ENCODE results near the gene ADAM12.

Gene ADAM12

DNA sequence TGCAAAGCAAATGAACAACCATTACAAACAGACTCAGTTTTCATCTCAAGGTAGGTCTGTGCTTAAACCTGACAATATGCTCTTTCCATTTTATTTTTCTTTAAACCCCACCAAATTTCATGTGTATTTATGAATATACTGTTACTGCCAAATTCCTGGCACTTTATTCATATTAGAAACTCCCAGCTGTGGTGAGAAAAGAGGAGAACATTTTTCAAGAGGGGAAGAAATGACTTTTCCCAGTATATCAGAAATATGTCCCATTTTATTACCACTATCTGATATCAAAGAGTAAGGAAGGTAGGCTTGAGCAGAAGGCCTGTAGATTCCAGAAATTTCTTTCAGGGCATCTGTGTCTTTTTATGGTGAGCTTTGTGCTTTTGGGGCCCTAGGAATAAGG is 189.6 kb downstream of the ADAM12 start:
- Histone ChIP-seq H3K36me3 (ENCODE audit: control insufficient read depth, insufficient read depth, low read length) (no peaks in the 10 kb centered on the region), H3K9ac (ENCODE audit: low read length) (no peak overlapping the region), H3K27ac (ENCODE audit: low read depth, low read length) (no peak overlapping the region), H3K27me3 (ENCODE audit: control insufficient read depth, insufficient read depth, low read length) (no peaks in the 10 kb centered on the region), H3K4me3 (ENCODE audit: low read length) (no peak overlapping the region), H3K4me1 (ENCODE audit: control insufficient read depth, insufficient read depth, low read length) (no peaks in the 10 kb centered on the region)

GRCh38 chr10:126197036-126197543 is 191.2 kb downstream of the ADAM12 start:
- H3K27me3 ChIP-seq (ENCODE audit: control insufficient read depth, insufficient read depth, low read length) = no peaks in the 10 kb centered on the region
- no peak overlapping the region for H3K27ac ChIP-seq (ENCODE audit: low read depth, low read length)
- no peaks in the 10 kb centered on the region for H3K36me3 ChIP-seq (ENCODE audit: control insufficient read depth, insufficient read depth, low read length)
- no peak overlapping the region for H3K4me3 ChIP-seq (ENCODE audit: low read length)
- no peaks in the 10 kb centered on the region for H3K4me1 ChIP-seq (ENCODE audit: control insufficient read depth, insufficient read depth, low read length)
- H3K9ac ChIP-seq (ENCODE audit: low read length) = no peak overlapping the region

GRCh38 chr10:126196281-126196680 is 192.0 kb downstream of the ADAM12 start:
- Histone ChIP-seq H3K9ac (ENCODE audit: low read length) (no peak overlapping the region), H3K27ac (ENCODE audit: low read depth, low read length) (no peak overlapping the region), H3K27me3 (ENCODE audit: control insufficient read depth, insufficient read depth, low read length) (no peaks in the 10 kb centered on the region), H3K4me3 (ENCODE audit: low read length) (no peak overlapping the region), H3K36me3 (ENCODE audit: control insufficient read depth, insufficient read depth, low read length) (no peaks in the 10 kb centered on the region), H3K4me1 (ENCODE audit: control insufficient read depth, insufficient read depth, low read length) (no peaks in the 10 kb centered on the region)

DNA sequence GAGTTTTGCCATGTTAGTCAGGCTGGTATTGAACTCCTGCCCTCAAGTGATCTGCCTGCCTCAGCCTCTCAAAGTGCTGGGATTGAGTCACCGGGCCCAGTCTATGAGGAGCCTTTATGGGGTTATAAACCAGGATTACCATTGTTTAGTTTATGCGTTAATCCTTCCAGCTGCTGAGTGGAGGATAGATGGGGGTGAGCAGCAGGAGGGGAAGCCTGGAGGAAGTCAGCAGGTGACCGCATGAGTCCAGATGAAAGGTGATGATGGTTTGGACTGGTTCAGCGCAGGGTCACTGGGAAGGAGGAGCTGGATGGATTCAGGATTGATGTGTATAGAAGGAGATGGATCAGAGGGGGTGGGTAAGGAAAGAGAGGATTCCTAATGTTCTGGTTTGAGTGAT is 197.1 kb downstream of the ADAM12 start:
- Histone ChIP-seq H3K27ac (ENCODE audit: low read depth, low read length) (no peak overlapping the region), H3K9ac (ENCODE audit: low read length) (no peak overlapping the region), H3K36me3 (ENCODE audit: control insufficient read depth, insufficient read depth, low read length) (no peaks in the 10 kb centered on the region), H3K4me3 (ENCODE audit: low read length) (no peak overlapping the region), H3K27me3 (ENCODE audit: control insufficient read depth, insufficient read depth, low read length) (no peaks in the 10 kb centered on the region), H3K4me1 (ENCODE audit: control insufficient read depth, insufficient read depth, low read length) (no peaks in the 10 kb centered on the region)

DNA sequence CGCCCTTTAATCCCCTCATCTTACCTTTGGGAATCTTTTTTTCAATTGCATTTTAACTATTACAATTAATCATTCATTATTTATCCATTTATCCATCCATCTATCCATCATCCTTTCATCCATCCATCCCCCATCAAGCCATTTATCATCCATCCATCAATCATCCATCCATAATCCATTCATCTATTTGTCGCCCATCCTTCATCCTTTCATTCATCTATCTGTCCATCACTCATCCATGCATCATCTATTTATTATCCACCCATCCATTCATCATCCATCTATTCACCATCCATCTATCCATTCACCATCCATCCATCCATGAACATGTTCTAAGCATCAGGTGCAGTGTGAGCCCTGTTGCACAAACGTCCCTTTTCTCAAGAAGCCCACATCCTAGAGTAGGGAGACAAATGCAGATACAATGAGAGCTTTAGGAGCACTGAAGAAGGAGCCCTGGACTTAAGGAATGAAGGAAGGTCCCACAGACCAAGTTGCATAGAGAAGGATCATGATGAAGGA is 199.5 kb downstream of the ADAM12 start:
- H3K9ac ChIP-seq (ENCODE audit: low read length) = no peak overlapping the region
- H3K27me3 ChIP-seq (ENCODE audit: control insufficient read depth, insufficient read depth, low read length) = no peaks in the 10 kb centered on the region
- H3K36me3 ChIP-seq (ENCODE audit: control insufficient read depth, insufficient read depth, low read length) = no peaks in the 10 kb centered on the region
- no peak overlapping the region for H3K27ac ChIP-seq (ENCODE audit: low read depth, low read length)
- H3K4me3 ChIP-seq (ENCODE audit: low read length) = no peak overlapping the region
- H3K4me1 ChIP-seq (ENCODE audit: control insufficient read depth, insufficient read depth, low read length) = no peaks in the 10 kb centered on the region

DNA sequence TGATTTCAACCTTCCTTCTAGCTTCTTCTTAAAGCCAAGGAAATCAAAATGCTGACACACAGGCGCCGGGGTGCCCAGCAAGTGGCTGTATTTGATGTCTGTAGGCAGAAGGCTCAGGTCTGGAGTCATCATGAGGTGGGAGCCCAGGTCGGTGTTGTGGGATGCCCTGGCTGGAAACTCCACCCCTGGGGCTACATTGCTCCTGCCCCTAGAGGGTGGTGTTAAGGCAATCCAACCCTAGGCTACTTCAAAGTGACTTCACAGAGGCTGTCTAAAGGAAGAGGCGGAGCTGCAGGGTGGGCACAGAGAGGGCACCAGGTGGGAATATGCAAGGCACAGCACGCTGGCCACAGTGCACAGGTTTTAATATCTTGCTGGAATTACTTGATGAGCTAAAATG is 200.9 kb downstream of the ADAM12 start:
- Histone ChIP-seq H3K4me3 (ENCODE audit: low read length) (no peak overlapping the region), H3K27me3 (ENCODE audit: control insufficient read depth, insufficient read depth, low read length) (no peaks in the 10 kb centered on the region), H3K9ac (ENCODE audit: low read length) (no peak overlapping the region), H3K27ac (ENCODE audit: low read depth, low read length) (no peak overlapping the region), H3K36me3 (ENCODE audit: control insufficient read depth, insufficient read depth, low read length) (no peaks in the 10 kb centered on the region), H3K4me1 (ENCODE audit: control insufficient read depth, insufficient read depth, low read length) (no peaks in the 10 kb centered on the region)

- H3K27me3 ChIP-seq (ENCODE audit: control insufficient read depth, insufficient read depth, low read length) = no peaks in the 10 kb centered on the region
- H3K9ac ChIP-seq (ENCODE audit: low read length) = no peak overlapping the region
- H3K4me3 ChIP-seq (ENCODE audit: low read length) = no peak overlapping the region
- H3K27ac ChIP-seq (ENCODE audit: low read depth, low read length) = no peak overlapping the region
- H3K36me3 ChIP-seq (ENCODE audit: control insufficient read depth, insufficient read depth, low read length) = no peaks in the 10 kb centered on the region
- H3K4me1 ChIP-seq (ENCODE audit: control insufficient read depth, insufficient read depth, low read length) = no peaks in the 10 kb centered on the region
Measured at GRCh38 chr10:126186766-126187165, 201.5 kb downstream of the ADAM12 start.

DNA sequence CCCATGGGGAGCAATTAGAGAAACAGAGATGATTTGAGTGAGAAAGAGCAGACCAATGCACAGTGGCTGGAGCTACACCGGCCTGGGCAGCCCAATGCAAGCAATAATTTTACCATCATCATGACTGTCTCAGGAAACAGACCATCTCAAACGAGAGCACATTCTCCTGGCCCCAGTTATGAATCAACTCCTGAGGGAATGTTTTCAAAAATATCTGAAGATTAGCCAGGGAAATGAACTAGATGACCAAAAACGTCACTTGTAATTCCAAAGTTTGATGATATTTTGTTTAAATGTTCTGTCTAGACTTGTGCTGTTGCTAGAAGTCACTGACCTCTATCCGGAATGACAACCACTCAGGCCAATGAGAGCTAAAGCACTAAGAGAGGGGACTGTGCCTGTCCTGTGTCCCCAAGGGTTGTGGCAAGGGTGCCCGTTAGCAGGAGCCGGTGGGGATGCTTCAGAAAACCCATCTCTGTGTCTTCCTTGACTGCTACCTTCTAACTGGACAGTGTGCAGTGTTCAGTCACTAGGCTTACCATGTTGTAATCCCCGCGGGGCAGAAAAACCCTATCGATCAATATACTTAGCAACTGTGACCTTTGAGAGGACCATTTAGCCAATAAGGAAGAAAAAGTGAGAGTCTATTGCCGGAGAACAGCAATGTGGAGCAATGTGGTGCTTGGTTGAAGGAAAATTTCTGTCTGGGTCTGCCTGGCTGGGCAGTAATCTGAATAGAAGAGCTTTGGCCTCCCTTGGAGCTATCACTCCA is 202.4 kb downstream of the ADAM12 start:
- Histone ChIP-seq H3K27me3 (ENCODE audit: control insufficient read depth, insufficient read depth, low read length) (no peaks in the 10 kb centered on the region), H3K4me1 (ENCODE audit: control insufficient read depth, insufficient read depth, low read length) (no peaks in the 10 kb centered on the region), H3K4me3 (ENCODE audit: low read length) (no peak overlapping the region), H3K27ac (ENCODE audit: low read depth, low read length) (no peak overlapping the region), H3K36me3 (ENCODE audit: control insufficient read depth, insufficient read depth, low read length) (no peaks in the 10 kb centered on the region), H3K9ac (ENCODE audit: low read length) (no peak overlapping the region)

- Histone ChIP-seq H3K4me1 (ENCODE audit: control insufficient read depth, insufficient read depth, low read length) (no peaks in the 10 kb centered on the region), H3K36me3 (ENCODE audit: control insufficient read depth, insufficient read depth, low read length) (no peaks in the 10 kb centered on the region), H3K27ac (ENCODE audit: low read depth, low read length) (no peak overlapping the region), H3K27me3 (ENCODE audit: control insufficient read depth, insufficient read depth, low read length) (no peaks in the 10 kb centered on the region), H3K9ac (ENCODE audit: low read length) (no peak overlapping the region), H3K4me3 (ENCODE audit: low read length) (no peak overlapping the region)
Measured at GRCh38 chr10:126181626-126182025, 206.7 kb downstream of the ADAM12 start.

DNA sequence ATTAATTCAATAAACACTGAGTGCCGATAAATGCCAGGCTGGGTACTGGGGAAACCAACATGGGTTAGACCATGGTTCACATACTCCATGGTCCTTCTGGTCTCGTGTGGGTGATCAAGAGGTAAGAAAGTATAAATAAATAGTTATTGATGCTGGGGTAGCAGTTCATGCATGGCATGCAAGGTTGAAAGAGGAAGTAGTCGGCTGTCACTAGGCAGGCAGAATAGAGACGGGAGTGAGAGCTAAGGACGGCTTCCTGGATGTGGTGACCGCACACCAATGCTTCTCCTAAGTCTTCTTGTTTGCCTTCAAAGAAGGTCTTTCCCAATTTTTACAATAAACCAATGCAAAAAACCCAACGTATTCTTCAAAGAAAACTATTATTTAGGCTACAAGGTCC is 208.6 kb downstream of the ADAM12 start:
- H3K36me3 ChIP-seq (ENCODE audit: control insufficient read depth, insufficient read depth, low read length) = no peaks in the 10 kb centered on the region
- H3K27ac ChIP-seq (ENCODE audit: low read depth, low read length) = no peak overlapping the region
- no peak overlapping the region for H3K4me3 ChIP-seq (ENCODE audit: low read length)
- no peak overlapping the region for H3K9ac ChIP-seq (ENCODE audit: low read length)
- H3K4me1 ChIP-seq (ENCODE audit: control insufficient read depth, insufficient read depth, low read length) = no peaks in the 10 kb centered on the region
- no peaks in the 10 kb centered on the region for H3K27me3 ChIP-seq (ENCODE audit: control insufficient read depth, insufficient read depth, low read length)

DNA sequence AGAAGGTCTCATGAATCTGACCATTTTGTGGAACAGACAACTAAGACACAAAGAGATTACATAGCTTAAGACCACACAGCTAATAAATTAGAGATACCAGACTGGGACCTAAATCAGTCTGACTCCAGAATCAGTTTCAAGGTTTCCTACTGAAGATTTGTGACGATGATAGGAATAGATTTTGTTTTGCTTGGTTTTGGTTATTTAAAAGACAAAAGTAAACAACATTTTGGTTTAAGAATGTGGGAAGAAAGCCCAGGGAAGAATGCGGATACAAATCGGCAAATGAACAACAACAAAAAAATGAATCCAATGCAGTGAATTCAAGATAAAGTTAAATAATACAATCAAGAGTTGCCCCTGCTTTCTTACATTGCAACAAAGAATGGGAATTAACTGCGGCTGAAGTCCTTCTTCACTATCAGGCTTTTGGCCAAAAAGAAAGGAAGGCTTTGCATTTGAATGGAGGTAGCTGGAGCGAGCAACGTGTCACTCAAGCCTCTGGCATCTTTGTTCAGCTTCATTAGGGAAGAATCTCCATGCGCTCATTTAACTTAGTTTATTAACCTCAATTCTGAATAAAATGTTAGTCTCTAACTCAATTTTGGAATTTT is 210.8 kb downstream of the ADAM12 start:
- Histone ChIP-seq H3K27ac (ENCODE audit: low read depth, low read length) (no peak overlapping the region), H3K4me1 (ENCODE audit: control insufficient read depth, insufficient read depth, low read length) (no peaks in the 10 kb centered on the region), H3K27me3 (ENCODE audit: control insufficient read depth, insufficient read depth, low read length) (no peaks in the 10 kb centered on the region), H3K4me3 (ENCODE audit: low read length) (no peak overlapping the region), H3K9ac (ENCODE audit: low read length) (no peak overlapping the region), H3K36me3 (ENCODE audit: control insufficient read depth, insufficient read depth, low read length) (no peaks in the 10 kb centered on the region)

- H3K4me1 ChIP-seq (ENCODE audit: control insufficient read depth, insufficient read depth, low read length) = no peaks in the 10 kb centered on the region
- H3K27me3 ChIP-seq (ENCODE audit: control insufficient read depth, insufficient read depth, low read length) = no peaks in the 10 kb centered on the region
- H3K4me3 ChIP-seq (ENCODE audit: low read length) = no peak overlapping the region
- H3K36me3 ChIP-seq (ENCODE audit: control insufficient read depth, insufficient read depth, low read length) = no peaks in the 10 kb centered on the region
- H3K9ac ChIP-seq (ENCODE audit: low read length) = no peak overlapping the region
- H3K27ac ChIP-seq (ENCODE audit: low read depth, low read length) = no peak overlapping the region
Measured at GRCh38 chr10:126175641-126176262, 212.5 kb downstream of the ADAM12 start.

Data from rectal smooth muscle tissue (tissue), 1 donor.